ENCODE measurements around the gene GNL2. TPM values are rescaled to one million over a fixed set of nuclear protein-coding genes. Genes with fewer than 3 reads are reported as not detected.

GNL2 gene
- total RNA-seq, 2 donors from 2014 or later, result 15.4 to 22.2 TPM

DNA sequence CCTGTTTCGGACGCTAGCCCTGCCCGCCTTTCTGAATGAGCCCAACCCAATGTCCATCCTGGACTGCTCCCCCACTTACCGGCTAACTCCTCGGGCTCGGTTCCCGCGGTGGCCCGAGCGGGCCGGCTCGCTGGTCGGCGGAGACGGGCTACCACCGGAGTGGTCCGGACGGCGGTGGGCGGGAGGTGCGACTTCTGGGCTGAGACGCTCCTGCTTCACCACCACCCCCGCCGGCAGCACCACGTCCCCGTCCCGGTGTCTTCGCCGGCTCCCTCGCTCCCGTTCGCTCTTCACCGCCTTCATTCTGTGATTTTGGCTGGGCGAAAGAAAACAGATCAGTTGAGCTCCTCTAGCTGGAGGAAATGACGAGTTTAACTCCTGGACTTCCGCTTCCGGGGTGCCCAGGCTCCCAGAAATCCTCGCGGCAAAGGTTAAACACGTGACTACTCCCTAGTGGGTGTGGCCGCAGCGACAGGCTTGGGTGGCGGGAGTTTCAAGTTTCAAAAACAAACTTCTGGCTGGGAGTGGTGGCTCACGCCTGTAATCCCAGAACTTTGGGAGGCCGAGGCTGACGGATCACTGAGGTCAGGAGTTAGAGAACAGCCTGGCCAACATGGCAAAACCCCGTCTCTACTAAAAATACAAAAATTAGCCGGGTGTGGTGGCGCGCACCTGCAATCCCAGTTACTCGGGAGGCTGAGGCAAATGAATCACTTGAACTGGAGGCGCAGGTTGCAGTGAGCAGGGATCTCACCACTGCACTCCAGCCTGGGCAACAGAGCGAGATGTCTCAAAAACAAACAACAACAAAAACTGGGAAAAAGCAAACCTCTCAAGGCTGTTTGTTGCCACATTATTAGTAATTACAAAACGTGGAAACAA, 41.6 kb downstream of the GNL2 start, which contains the start of gene SNIP1:
TSS of gene SNIP1 (minus strand) at position 367 of the 882 bp plus-strand sequence. CDS start at position 303, 64 bp downstream.
- DNase-seq (ENCODE audit: low spot score), result peak; percentile 95
- Histone ChIP-seq H3K9me3 (no peaks in the 10 kb centered on the region), H3K4me1 (peaks cover 0 to 37% of the 10 kb centered on the region in 2 donors), H3K4me3 (peak within 1 kb of the TSS; percentile 77 to 99), H3K27ac (peak within 1 kb of the TSS; percentile 84 to 89), H3K36me3 (peaks cover 13% of the 10 kb centered on the region), H3K27me3 (no peaks in the 10 kb centered on the region)
- TF ChIP-seq, protein P1, sequence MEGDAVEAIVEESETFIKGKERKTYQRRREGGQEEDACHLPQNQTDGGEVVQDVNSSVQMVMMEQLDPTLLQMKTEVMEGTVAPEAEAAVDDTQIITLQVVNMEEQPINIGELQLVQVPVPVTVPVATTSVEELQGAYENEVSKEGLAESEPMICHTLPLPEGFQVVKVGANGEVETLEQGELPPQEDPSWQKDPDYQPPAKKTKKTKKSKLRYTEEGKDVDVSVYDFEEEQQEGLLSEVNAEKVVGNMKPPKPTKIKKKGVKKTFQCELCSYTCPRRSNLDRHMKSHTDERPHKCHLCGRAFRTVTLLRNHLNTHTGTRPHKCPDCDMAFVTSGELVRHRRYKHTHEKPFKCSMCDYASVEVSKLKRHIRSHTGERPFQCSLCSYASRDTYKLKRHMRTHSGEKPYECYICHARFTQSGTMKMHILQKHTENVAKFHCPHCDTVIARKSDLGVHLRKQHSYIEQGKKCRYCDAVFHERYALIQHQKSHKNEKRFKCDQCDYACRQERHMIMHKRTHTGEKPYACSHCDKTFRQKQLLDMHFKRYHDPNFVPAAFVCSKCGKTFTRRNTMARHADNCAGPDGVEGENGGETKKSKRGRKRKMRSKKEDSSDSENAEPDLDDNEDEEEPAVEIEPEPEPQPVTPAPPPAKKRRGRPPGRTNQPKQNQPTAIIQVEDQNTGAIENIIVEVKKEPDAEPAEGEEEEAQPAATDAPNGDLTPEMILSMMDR (IDR thresholded peaks at IDR 0.05), result no peak

DNA sequence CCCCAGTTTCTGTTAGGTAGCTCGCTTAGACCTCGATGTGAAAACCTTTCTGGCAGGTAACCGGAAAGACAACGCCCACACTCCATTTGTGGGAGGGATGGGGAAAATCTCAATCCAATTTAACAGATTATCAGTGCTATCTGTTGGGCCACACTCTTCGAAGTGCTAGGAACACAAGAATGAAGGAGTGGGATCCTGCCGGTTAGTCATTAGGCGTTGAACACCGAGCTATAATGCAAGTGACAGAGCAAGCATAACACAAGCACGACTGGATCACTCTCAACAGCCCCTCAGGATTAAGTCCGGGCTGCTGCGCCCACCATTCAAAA, 42.2 kb downstream of the GNL2 start:
- Histone ChIP-seq H3K4me1 (peaks cover 0 to 37% of the 10 kb centered on the region in 2 donors), H3K9me3 (no peaks in the 10 kb centered on the region), H3K36me3 (peaks cover 16% of the 10 kb centered on the region), H3K4me3 (peak overlapping the region; percentile 77 to 99), H3K27ac (peak overlapping the region; percentile 84 to 89), H3K27me3 (no peaks in the 10 kb centered on the region)
- no peak for DNase-seq (ENCODE audit: low spot score)
- TF ChIP-seq, protein P1 (IDR thresholded peaks at IDR 0.05), result no peak

DNA sequence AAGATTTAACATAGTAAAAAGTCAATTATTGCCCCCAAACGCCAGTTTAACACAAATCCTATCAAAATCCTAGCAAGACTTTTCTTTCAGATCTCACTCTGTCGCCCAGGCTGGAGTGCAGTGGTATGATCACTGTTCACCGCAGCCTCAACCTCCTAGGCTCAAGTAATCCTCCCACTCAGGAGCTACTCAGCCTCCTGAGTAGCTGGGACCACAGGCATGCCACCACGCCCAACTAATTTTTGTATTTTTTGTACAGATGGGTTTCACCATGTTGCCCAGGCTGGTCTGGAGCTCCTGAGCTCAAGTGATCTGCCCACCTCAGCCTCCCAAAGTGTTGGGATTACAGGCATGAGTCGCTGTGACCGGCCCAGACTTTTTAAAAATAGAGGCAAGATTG, 46.4 kb downstream of the GNL2 start:
- no peak for DNase-seq (ENCODE audit: low spot score)
- peaks cover 48% of the 10 kb centered on the region for H3K36me3 ChIP-seq
- H3K27me3 ChIP-seq, result no peaks in the 10 kb centered on the region
- TF ChIP-seq, protein P1 (IDR thresholded peaks at IDR 0.05), result no peak
- peaks cover 0 to 18% of the 10 kb centered on the region in 2 donors for H3K4me1 ChIP-seq
- no peak overlapping the region for H3K4me3 ChIP-seq
- no peak overlapping the region for H3K27ac ChIP-seq
- no peaks in the 10 kb centered on the region for H3K9me3 ChIP-seq

DNA sequence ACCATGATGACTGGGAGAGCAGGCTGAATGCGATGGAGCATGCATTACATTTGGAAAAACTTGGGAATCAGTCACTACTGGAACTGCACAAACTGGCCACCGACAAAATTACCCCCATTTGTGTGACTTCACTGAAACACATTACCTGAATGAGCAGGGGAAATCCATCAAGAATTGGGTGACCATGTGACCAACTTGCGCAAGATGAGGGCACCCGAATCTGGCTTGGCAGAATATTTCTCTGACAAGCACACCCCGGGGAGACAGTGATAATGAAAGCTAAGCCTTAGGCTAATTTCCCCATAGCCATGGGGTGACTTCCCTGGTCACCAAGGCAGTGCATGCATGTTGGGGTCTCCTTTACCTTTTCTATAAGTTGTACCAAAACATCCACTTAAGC, 50.7 kb downstream of the GNL2 start:
- no peak overlapping the region for H3K27ac ChIP-seq
- H3K4me3 ChIP-seq, result no peak overlapping the region
- TF ChIP-seq, protein P1 (IDR thresholded peaks at IDR 0.05), result no peak
- H3K27me3 ChIP-seq, result no peaks in the 10 kb centered on the region
- no peaks in the 10 kb centered on the region for H3K9me3 ChIP-seq
- peaks cover 56% of the 10 kb centered on the region for H3K36me3 ChIP-seq
- peak; percentile 42 for DNase-seq (ENCODE audit: low spot score)
- H3K4me1 ChIP-seq, result peaks cover 0 to 3% of the 10 kb centered on the region in 2 donors

DNA sequence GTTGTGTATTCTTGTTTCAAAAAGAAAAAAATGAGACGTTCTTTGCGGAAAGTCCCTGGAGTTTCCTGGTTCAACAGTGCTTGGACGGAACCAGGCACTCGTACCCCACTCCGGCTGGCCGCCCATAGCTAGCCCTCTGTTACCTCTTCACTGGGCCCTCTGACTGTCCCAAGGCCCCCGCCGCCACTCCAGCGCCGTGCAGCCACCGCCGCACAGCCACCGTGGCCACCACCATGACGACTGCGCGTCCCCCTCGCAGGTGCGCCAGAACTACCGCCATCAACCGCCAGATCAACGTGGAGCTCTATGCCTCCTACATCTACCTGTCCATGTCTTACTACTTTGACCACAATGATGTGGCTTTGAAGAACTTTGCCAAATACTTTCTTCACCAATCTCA, 51.2 kb downstream of the GNL2 start:
- Histone ChIP-seq H3K4me1 (no peaks in the 10 kb centered on the region), H3K27ac (no peak overlapping the region), H3K9me3 (no peaks in the 10 kb centered on the region), H3K27me3 (no peaks in the 10 kb centered on the region), H3K36me3 (peaks cover 61% of the 10 kb centered on the region), H3K4me3 (no peak overlapping the region)
- TF ChIP-seq, protein P1 (IDR thresholded peaks at IDR 0.05), result no peak
- DNase-seq (ENCODE audit: low spot score), result peak; percentile 34

Data from right atrium auricular region (tissue), 2 donors.